ENCODE measurements around the gene MTHFSD.
A peak's percentile ranks its signal among the peaks of the same experiment; 100 is the strongest.

DNA sequence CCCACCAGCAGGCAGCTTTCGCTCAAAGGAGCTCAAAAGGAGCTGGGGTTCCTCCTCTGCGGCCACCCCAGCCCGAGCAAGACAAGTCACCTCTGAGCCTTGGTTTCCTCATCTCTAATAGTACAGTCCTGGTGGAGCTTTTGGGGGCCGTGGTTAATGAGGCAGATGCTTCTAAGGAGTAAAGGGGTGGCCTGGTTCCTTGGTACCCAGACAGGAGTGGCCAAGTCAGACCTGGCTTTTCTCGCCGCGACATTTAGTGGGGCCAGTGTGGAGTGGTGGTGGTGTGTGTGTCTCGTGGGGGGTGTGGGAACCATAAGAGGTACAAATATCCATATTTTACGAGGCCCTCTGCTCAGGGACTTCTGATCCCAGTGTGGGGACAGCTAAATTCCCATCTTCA lies 38.0 kb downstream of the MTHFSD start:
- TF ChIP-seq, protein P1, sequence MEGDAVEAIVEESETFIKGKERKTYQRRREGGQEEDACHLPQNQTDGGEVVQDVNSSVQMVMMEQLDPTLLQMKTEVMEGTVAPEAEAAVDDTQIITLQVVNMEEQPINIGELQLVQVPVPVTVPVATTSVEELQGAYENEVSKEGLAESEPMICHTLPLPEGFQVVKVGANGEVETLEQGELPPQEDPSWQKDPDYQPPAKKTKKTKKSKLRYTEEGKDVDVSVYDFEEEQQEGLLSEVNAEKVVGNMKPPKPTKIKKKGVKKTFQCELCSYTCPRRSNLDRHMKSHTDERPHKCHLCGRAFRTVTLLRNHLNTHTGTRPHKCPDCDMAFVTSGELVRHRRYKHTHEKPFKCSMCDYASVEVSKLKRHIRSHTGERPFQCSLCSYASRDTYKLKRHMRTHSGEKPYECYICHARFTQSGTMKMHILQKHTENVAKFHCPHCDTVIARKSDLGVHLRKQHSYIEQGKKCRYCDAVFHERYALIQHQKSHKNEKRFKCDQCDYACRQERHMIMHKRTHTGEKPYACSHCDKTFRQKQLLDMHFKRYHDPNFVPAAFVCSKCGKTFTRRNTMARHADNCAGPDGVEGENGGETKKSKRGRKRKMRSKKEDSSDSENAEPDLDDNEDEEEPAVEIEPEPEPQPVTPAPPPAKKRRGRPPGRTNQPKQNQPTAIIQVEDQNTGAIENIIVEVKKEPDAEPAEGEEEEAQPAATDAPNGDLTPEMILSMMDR (IDR thresholded peaks at IDR 0.05) = no peak
- TF ChIP-seq POLR2A (IDR thresholded peaks at IDR 0.05) (no peak), EP300 (IDR thresholded peaks at IDR 0.05) (no peak), POLR2AphosphoS5 (IDR thresholded peaks at IDR 0.05) (peak; percentile 17 to 69 (median 36))
